Measurements from ENCODE around the gene PPP2R2C.

PPP2R2C gene

DNA sequence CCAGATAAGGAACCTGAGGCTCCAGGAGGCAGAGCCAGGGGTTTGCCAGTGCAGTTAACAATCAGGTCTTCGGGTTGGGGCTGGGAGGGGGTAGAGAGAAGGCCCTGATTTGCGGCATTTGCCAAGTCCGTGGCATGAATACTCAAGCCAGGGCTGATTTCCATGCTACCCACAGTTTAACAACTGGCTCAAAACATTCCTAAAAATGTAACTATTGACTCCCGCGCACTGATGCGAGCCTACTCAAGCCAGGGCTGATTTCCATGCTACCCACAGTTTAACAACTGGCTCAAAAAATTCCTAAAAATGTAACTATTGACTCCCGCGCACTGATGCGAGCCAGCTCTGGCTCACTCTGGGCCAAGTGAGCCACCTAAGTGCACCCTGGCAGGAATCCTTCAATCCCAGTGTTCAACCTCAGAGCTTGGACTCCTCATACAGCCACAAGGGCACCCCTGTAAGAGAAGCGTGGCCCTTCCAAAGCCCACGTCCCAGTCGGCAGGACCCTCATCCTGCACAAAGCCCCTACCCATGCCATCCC is 75.6 kb downstream of the PPP2R2C start:
- Histone ChIP-seq H3K4me2 (ENCODE audit: low read length) (no peak overlapping the region), H3K79me2 (no peaks in the 10 kb centered on the region), H3K4me3 (ENCODE audit: low read depth, low read length) (no peak overlapping the region), H3K4me1 (no peaks in the 10 kb centered on the region), H3K9ac (no peak overlapping the region), H2AFZ (no peak overlapping the region), H3K27ac (no peak overlapping the region), H3K36me3 (ENCODE audit: control insufficient read depth, insufficient read depth, low read length) (no peaks in the 10 kb centered on the region), H3K9me3 (ENCODE audit: control insufficient read depth, low read length) (no peaks in the 10 kb centered on the region), H3K27me3 (ENCODE audit: control insufficient read depth, insufficient read depth, low read length) (no peaks in the 10 kb centered on the region)
- TF ChIP-seq, protein P1, sequence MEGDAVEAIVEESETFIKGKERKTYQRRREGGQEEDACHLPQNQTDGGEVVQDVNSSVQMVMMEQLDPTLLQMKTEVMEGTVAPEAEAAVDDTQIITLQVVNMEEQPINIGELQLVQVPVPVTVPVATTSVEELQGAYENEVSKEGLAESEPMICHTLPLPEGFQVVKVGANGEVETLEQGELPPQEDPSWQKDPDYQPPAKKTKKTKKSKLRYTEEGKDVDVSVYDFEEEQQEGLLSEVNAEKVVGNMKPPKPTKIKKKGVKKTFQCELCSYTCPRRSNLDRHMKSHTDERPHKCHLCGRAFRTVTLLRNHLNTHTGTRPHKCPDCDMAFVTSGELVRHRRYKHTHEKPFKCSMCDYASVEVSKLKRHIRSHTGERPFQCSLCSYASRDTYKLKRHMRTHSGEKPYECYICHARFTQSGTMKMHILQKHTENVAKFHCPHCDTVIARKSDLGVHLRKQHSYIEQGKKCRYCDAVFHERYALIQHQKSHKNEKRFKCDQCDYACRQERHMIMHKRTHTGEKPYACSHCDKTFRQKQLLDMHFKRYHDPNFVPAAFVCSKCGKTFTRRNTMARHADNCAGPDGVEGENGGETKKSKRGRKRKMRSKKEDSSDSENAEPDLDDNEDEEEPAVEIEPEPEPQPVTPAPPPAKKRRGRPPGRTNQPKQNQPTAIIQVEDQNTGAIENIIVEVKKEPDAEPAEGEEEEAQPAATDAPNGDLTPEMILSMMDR (IDR thresholded peaks at IDR 0.05): no peak

DNA sequence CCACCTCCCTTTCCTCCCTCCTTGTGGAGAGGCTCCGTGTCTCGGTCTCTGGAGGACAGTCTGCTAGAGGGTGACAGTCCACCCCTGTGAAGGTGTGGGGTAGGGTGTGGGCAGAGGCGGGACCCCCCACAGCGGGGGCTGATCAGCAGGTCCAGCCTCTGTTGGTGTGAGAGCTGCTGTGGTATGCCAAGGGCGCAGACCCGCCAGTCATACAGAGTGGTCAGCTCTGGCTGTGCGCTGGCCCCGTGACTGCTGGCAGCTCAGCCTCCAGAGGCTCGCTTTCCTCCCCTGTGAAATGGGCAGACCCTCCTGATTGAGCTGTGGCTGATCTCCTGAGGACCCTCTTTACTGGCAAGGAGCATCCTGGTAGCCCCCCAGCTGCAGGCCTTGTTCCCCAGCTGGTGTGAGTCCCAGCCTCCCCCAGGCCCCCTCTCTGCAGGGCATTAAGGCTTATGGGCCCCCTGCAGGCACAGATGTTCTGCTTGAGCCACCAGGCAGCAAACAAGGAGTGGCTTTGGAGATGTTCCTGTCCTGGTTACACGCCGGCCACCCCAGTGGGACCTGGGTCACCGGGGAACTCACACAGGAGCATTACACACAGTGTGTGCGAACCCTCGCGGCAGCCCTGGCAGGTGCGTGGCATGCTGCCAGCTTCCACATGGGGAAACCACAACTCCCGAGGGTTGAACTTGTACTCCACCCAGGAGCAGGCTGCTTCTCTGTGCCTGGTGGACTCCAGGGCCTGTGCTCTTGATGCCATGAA is 76.8 kb downstream of the PPP2R2C start:
- H3K79me2 ChIP-seq: no peaks in the 10 kb centered on the region
- H3K27ac ChIP-seq: no peak overlapping the region
- no peak overlapping the region for H2AFZ ChIP-seq

DNA sequence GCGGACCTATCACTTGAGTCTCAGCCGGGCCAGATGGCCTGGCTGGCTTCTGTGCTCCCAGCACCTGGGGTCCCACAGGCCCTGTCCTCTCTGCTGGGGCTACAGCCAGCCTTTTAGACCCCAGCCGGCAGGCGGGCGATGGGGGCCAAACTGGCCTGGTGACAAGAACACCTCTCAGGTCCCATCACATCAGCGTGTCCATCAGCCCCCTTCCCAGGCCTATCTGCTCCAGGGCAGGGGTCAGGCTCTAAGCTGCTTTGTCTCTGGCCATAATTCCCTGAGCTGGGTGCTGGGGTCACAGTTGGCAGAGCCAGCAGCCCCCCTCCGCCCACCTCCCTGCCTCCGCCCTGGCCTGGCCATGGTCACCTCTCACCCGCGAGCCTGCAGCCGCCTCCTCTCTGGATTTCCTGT is 77.7 kb downstream of the PPP2R2C start:
- no peak overlapping the region for H3K4me3 ChIP-seq (ENCODE audit: low read depth, low read length)
- TF ChIP-seq, protein P1 (IDR thresholded peaks at IDR 0.05): no peak
- H3K9ac ChIP-seq: no peak overlapping the region
- H2AFZ ChIP-seq: no peak overlapping the region
- no peaks in the 10 kb centered on the region for H3K27me3 ChIP-seq (ENCODE audit: control insufficient read depth, insufficient read depth, low read length)
- no peaks in the 10 kb centered on the region for H3K9me3 ChIP-seq (ENCODE audit: control insufficient read depth, low read length)
- H3K36me3 ChIP-seq (ENCODE audit: control insufficient read depth, insufficient read depth, low read length): no peaks in the 10 kb centered on the region
- no peaks in the 10 kb centered on the region for H3K4me1 ChIP-seq
- no peak overlapping the region for H3K27ac ChIP-seq
- no peaks in the 10 kb centered on the region for H3K79me2 ChIP-seq
- no peak overlapping the region for H3K4me2 ChIP-seq (ENCODE audit: low read length)

More for the DNA sequence above, 76.8 kb downstream of the PPP2R2C start:
- H3K4me1 ChIP-seq: no peaks in the 10 kb centered on the region
- H3K4me2 ChIP-seq (ENCODE audit: low read length): no peak overlapping the region
- H3K9me3 ChIP-seq (ENCODE audit: control insufficient read depth, low read length): no peaks in the 10 kb centered on the region
- H3K36me3 ChIP-seq (ENCODE audit: control insufficient read depth, insufficient read depth, low read length): no peaks in the 10 kb centered on the region
- TF ChIP-seq, protein P1 (IDR thresholded peaks at IDR 0.05): no peak
- no peaks in the 10 kb centered on the region for H3K27me3 ChIP-seq (ENCODE audit: control insufficient read depth, insufficient read depth, low read length)
- no peak overlapping the region for H3K9ac ChIP-seq
- no peak overlapping the region for H3K4me3 ChIP-seq (ENCODE audit: low read depth, low read length)

DNA sequence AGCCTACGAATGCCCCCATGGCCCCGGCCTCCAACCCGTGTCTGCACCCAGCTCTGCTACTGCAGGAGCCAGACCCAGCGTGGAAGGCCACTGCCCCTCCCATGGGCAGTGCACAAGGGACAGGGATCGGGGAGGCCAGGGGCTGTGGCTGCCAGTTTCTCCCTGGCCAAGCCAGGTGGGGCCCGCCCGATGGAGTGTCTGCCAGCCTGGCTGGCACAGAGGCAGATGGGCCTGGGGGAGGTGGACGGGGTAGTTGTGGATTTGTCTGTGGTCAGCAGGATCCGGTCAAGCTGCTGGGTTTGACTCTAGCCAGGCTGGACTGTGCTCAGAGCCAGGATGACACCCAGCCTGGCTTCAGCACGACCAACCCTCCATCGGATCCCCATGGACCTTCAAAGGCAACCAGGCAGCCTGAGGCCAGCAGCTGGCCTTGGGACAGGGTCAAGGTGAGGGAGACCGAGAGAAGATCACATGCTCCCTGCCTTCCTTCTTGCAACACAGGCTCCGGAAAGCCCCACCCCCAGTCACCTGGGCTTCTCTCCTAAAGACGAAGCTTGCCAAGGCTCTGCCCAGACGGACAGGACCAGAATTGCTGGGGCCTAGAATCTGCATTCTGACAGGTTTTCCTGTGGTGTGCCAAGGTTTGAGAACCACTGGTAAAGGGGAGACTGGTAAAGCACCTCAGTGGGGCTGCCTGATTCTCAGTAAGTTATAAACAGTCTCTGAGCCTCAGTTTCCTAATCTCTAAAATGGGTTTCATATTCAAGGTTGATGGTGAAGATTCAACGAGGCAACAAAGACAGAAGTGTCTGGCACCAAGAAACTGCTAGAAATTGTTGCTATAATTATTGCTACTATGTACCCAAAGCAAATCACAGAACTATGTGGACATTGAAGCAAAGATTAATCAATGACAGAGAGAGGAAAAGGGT is 78.6 kb downstream of the PPP2R2C start:
- H3K9me3 ChIP-seq (ENCODE audit: control insufficient read depth, low read length): no peaks in the 10 kb centered on the region
- H3K79me2 ChIP-seq: no peaks in the 10 kb centered on the region
- H3K9ac ChIP-seq: no peak overlapping the region
- TF ChIP-seq, protein P1 (IDR thresholded peaks at IDR 0.05): no peak
- H3K4me2 ChIP-seq (ENCODE audit: low read length): no peak overlapping the region
- H3K36me3 ChIP-seq (ENCODE audit: control insufficient read depth, insufficient read depth, low read length): no peaks in the 10 kb centered on the region
- H3K4me3 ChIP-seq (ENCODE audit: low read depth, low read length): no peak overlapping the region
- H2AFZ ChIP-seq: no peak overlapping the region
- no peaks in the 10 kb centered on the region for H3K27me3 ChIP-seq (ENCODE audit: control insufficient read depth, insufficient read depth, low read length)
- H3K4me1 ChIP-seq: no peaks in the 10 kb centered on the region
- H3K27ac ChIP-seq: no peak overlapping the region

Measured in parathyroid adenoma (tissue), 2 donors.